Neural cell (in vitro differentiated cells): Measurements from ENCODE around the gene CTU1. TPM values are rescaled to one million over a fixed set of nuclear protein-coding genes. Genes with fewer than 3 reads are reported as not detected.

Experiments
- H2AFZ ChIP-seq: fragments of 200-600, 300-800 bp; sonication (generic), shearing (Covaris generic); 2 replicates; pipeline ENCODE4 v1.6.0; 2014; ENCODE audit warnings: low read depth, mild to moderate bottlenecking, antibody characterized with exemption, low read length, moderate library complexity
- H3F3A ChIP-seq: fragments of 200-600 bp; shearing (Covaris generic); 2 replicates; pipeline ENCODE4 v1.6.1; 2016; ENCODE audit warnings: mild to moderate bottlenecking, moderate library complexity, mixed read lengths, antibody characterized with exemption, low read length; ENCODE audit not compliant: insufficient read depth, poor library complexity, severe bottlenecking
- H3K27ac ChIP-seq: fragments of 200-600, 300-800 bp; sonication (generic), shearing (Covaris generic); 2 replicates; pipeline ENCODE4 v1.5.1; 2014; ENCODE audit warnings: mild to moderate bottlenecking, low read length, moderate library complexity
- H3K27me3 ChIP-seq: fragments of 300-800, 200-600 bp; sonication (generic), shearing (Covaris generic); 2 replicates; pipeline ENCODE4 v1.6.0; 2014; ENCODE audit warnings: mild to moderate bottlenecking, low read depth, low read length, moderate library complexity; ENCODE audit not compliant: insufficient read depth
- H3K36me3 ChIP-seq: fragments of 300-800, 200-600 bp; sonication (generic), shearing (Covaris generic); 2 replicates; pipeline ENCODE4 v1.5.1; 2014; ENCODE audit warnings: mild to moderate bottlenecking, antibody characterized with exemption, low read length, moderate library complexity; ENCODE audit not compliant: insufficient read depth
- H3K4me2 ChIP-seq: fragments of 300-800, 200-600 bp; sonication (generic), shearing (Covaris generic); 2 replicates; pipeline ENCODE4 v1.6.0; 2014; ENCODE audit warnings: mild to moderate bottlenecking, low read length
- H3K4me3 ChIP-seq: fragments of 300-800, 200-600 bp; sonication (generic), shearing (Covaris generic); 2 replicates; pipeline ENCODE4 v1.5.1; 2014; ENCODE audit warnings: mild to moderate bottlenecking, low read length, moderate library complexity
- H3K79me2 ChIP-seq: fragments of 200-600 bp; shearing (Covaris generic); replicated peaks from 2 replicates; pipeline ENCODE4 v1.6.0; 2014; ENCODE audit warnings: mild to moderate bottlenecking, low read length, moderate library complexity; ENCODE audit not compliant: insufficient read depth
- H3K9ac ChIP-seq: fragments of 300-800, 200-600 bp; sonication (generic), shearing (Covaris generic); 2 replicates; pipeline ENCODE4 v1.6.1; 2016; ENCODE audit warnings: mild to moderate bottlenecking, low read length, mixed read lengths
- H3K9me2 ChIP-seq: fragments of 200-600 bp; shearing (Covaris generic); 2 replicates; pipeline ENCODE4 v1.6.1; 2016; ENCODE audit warnings: mild to moderate bottlenecking, low read length, mixed read lengths; ENCODE audit not compliant: insufficient read depth
- H3K9me3 ChIP-seq: fragments of 200-600, 300-800 bp; sonication (generic), shearing (Covaris generic); 2 replicates; pipeline ENCODE4 v1.6.1; 2016; ENCODE audit warnings: mild to moderate bottlenecking, mixed run types, low read length, moderate library complexity, mixed read lengths
- H4K20me1 ChIP-seq: fragments of 200-600 bp; shearing (Covaris generic); 2 replicates; pipeline ENCODE4 v1.6.1; 2016; ENCODE audit warnings: mild to moderate bottlenecking, mixed run types; ENCODE audit not compliant: insufficient read depth
- EP300 ChIP-seq: fragments of 450-650 bp; conservative IDR thresholded peaks from 2 replicates; pipeline ENCODE4 v1.6.1; 2014; ENCODE audit warnings: antibody characterized with exemption, mild to moderate bottlenecking, moderate library complexity; ENCODE audit not compliant: poor library complexity, severe bottlenecking
- EZH2 ChIP-seq: fragments of 200-600, 300-800 bp; shearing (Covaris generic), sonication (generic); IDR thresholded peaks from 2 replicates; pipeline ENCODE4 v1.6.1; 2014; ENCODE audit warnings: antibody characterized with exemption, low read length, borderline replicate concordance, mild to moderate bottlenecking; ENCODE audit not compliant: insufficient read depth, poor library complexity, severe bottlenecking
- MXI1 ChIP-seq: fragments of 450-650 bp; conservative IDR thresholded peaks from 2 replicates; pipeline ENCODE4 v1.6.1; 2014; ENCODE audit warnings: antibody characterized with exemption, mild to moderate bottlenecking; ENCODE audit not compliant: poor library complexity, severe bottlenecking
- POLR2AphosphoS5 ChIP-seq: IDR thresholded peaks from 2 replicates; pipeline ENCODE4 v1.6.1; 2012
- RAD21 ChIP-seq: fragments of 450-650 bp; conservative IDR thresholded peaks from 2 replicates; pipeline ENCODE4 v1.6.1; 2014; ENCODE audit warnings: antibody characterized with exemption, mild to moderate bottlenecking, moderate library complexity
- SMC3 ChIP-seq: fragments of 450-650 bp; conservative IDR thresholded peaks from 2 replicates; pipeline ENCODE4 v1.6.1; 2014; ENCODE audit warnings: antibody characterized with exemption, mild to moderate bottlenecking, moderate library complexity; ENCODE audit not compliant: poor library complexity
- TAF1 ChIP-seq: IDR thresholded peaks from 2 replicates; pipeline ENCODE4 v1.6.1; 2012; ENCODE audit warnings: low read depth
- polyA plus RNA-seq: library from polyadenylated mRNA; depleted of rRNA; stranded (reverse); fragments of >200 nt; gene quantifications from 2 replicates; pipeline ENCODE4 v1.2.3, GENCODE V29; 2014
- TF ChIP-seq, protein P1 (sequence below): IDR thresholded peaks from 2 replicates; pipeline ENCODE4 v1.6.1; 2012; ENCODE audit warnings: borderline replicate concordance
- TF ChIP-seq, protein P2 (sequence below): fragments of 450-650 bp; IDR thresholded peaks from 2 replicates; pipeline ENCODE4 v1.5.1; 2014; ENCODE audit warnings: antibody characterized with exemption, mild to moderate bottlenecking, moderate library complexity; ENCODE audit not compliant: poor library complexity, severe bottlenecking

Gene CTU1
- polyA plus RNA-seq, 1 donor from 2014 or later: 12.6 TPM

DNA sequence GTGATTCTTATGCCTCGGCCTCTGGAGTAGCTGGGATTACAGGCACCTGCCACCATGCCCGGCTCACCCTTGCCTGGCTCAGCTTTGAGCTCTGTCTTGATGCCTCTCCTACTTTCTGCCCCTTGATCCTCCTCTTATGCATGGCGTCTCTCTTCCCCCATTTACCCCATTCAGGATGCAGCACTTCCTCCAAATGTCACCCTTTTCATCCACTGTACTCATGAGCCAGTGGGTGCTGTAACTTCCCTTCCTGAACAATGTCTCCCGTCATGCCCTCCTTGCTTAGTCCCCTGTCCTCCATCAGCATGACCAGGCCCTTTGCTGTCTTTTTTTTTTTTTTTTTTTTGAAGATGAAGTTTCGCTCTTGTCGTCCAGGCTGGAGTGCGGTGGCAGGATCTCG, 13.0 kb upstream of the CTU1 start (continued):
- TF ChIP-seq, protein P1, sequence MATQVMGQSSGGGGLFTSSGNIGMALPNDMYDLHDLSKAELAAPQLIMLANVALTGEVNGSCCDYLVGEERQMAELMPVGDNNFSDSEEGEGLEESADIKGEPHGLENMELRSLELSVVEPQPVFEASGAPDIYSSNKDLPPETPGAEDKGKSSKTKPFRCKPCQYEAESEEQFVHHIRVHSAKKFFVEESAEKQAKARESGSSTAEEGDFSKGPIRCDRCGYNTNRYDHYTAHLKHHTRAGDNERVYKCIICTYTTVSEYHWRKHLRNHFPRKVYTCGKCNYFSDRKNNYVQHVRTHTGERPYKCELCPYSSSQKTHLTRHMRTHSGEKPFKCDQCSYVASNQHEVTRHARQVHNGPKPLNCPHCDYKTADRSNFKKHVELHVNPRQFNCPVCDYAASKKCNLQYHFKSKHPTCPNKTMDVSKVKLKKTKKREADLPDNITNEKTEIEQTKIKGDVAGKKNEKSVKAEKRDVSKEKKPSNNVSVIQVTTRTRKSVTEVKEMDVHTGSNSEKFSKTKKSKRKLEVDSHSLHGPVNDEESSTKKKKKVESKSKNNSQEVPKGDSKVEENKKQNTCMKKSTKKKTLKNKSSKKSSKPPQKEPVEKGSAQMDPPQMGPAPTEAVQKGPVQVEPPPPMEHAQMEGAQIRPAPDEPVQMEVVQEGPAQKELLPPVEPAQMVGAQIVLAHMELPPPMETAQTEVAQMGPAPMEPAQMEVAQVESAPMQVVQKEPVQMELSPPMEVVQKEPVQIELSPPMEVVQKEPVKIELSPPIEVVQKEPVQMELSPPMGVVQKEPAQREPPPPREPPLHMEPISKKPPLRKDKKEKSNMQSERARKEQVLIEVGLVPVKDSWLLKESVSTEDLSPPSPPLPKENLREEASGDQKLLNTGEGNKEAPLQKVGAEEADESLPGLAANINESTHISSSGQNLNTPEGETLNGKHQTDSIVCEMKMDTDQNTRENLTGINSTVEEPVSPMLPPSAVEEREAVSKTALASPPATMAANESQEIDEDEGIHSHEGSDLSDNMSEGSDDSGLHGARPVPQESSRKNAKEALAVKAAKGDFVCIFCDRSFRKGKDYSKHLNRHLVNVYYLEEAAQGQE: no peak
- no peak for TF ChIP-seq TAF1

DNA sequence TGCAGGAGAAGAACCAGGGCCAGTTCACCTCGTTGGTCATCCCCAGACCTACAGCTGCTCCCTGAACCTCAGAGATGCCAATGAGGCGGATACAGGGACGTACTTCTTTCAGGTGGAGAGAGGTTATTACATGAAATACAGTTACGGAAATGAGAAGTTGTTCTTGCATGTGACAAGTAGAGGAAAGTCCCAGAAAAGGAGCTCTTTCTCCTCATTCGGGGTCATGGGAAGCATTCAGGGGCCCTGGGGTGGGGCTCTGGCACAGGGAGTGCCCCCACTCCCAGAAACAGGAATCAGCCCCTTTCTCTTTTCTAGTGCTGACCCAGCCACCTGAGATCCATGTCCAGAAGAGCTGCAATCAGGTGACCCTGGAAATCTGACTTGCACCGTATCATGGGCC, 12.0 kb upstream of the CTU1 start:
- Histone ChIP-seq H3K36me3 (no peaks in the 10 kb centered on the region), H3K4me2 (no peak overlapping the region), H2AFZ (no peak overlapping the region), H3K9ac (no peak overlapping the region), H3K9me2 (no peaks in the 10 kb centered on the region), H4K20me1 (no peaks in the 10 kb centered on the region), H3K79me2 (no peaks in the 10 kb centered on the region), H3K27me3 (no peaks in the 10 kb centered on the region), H3F3A (no peaks in the 10 kb centered on the region), H3K27ac (no peak overlapping the region), H3K9me3 (no peaks in the 10 kb centered on the region), H3K4me3 (no peak overlapping the region)
- no peak for TF ChIP-seq TAF1
- no peak for TF ChIP-seq POLR2AphosphoS5
- TF ChIP-seq, protein P2, sequence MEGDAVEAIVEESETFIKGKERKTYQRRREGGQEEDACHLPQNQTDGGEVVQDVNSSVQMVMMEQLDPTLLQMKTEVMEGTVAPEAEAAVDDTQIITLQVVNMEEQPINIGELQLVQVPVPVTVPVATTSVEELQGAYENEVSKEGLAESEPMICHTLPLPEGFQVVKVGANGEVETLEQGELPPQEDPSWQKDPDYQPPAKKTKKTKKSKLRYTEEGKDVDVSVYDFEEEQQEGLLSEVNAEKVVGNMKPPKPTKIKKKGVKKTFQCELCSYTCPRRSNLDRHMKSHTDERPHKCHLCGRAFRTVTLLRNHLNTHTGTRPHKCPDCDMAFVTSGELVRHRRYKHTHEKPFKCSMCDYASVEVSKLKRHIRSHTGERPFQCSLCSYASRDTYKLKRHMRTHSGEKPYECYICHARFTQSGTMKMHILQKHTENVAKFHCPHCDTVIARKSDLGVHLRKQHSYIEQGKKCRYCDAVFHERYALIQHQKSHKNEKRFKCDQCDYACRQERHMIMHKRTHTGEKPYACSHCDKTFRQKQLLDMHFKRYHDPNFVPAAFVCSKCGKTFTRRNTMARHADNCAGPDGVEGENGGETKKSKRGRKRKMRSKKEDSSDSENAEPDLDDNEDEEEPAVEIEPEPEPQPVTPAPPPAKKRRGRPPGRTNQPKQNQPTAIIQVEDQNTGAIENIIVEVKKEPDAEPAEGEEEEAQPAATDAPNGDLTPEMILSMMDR: no peak
- TF ChIP-seq RAD21: no peak
- no peak for TF ChIP-seq MXI1
- TF ChIP-seq SMC3: no peak
- TF ChIP-seq EP300: no peak
- TF ChIP-seq EZH2: no peak
- TF ChIP-seq, protein P1: no peak
